GM04504 (cell line): Measurements from ENCODE around the gene SLC6A16.
"Not testable (repeated sequence)": the region's sequence is repeated elsewhere in the genome, so short reads cannot be mapped to it uniquely, and the experiment has no call there.

Experiments used
- DNase-seq: peaks from one replicate; pipeline ENCODE4 v3.0.0-alpha.2; 2012; ENCODE audit warnings: low read depth

The SLC6A16 gene

GRCh38 chr19:49328741-49329140 lies 3.8 kb upstream of the SLC6A16 start:
- DNase-seq = no peak

- no peak for DNase-seq
Observed at GRCh38 chr19:49327878-49328544, 3.0 kb upstream of the SLC6A16 start.

- DNase-seq = no peak
Observed at GRCh38 chr19:49326165-49326704, 1.2 kb upstream of the SLC6A16 start.

- DNase-seq = not testable (repeated sequence)
Observed at GRCh38 chr19:49325756-49326155, 765 bp upstream of the SLC6A16 start.

- no peak for DNase-seq
Observed at GRCh38 chr19:49318296-49318695, 6.7 kb downstream of the SLC6A16 start.

- no peak for DNase-seq
Observed at GRCh38 chr19:49316284-49316683, 8.7 kb downstream of the SLC6A16 start.

GRCh38 chr19:49315111-49315510 lies 9.9 kb downstream of the SLC6A16 start:
- no peak for DNase-seq

GRCh38 chr19:49309087-49309486 lies 15.9 kb downstream of the SLC6A16 start:
- no peak for DNase-seq

- not testable (repeated sequence) for DNase-seq
Observed at GRCh38 chr19:49306734-49307133, 18.3 kb downstream of the SLC6A16 start.

- no peak for DNase-seq
Observed at GRCh38 chr19:49301866-49302252, 23.1 kb downstream of the SLC6A16 start.

- DNase-seq = peak; percentile 17
Observed at GRCh38 chr19:49301165-49301865, 23.7 kb downstream of the SLC6A16 start.

- DNase-seq = not testable (repeated sequence)
Observed at GRCh38 chr19:49298653-49299052, 26.3 kb downstream of the SLC6A16 start.

- DNase-seq = no peak
Observed at GRCh38 chr19:49297403-49297802, 27.6 kb downstream of the SLC6A16 start.

- no peak for DNase-seq
Observed at GRCh38 chr19:49295208-49295880, 29.6 kb downstream of the SLC6A16 start.

- no peak for DNase-seq
Observed at GRCh38 chr19:49294401-49294800, 30.6 kb downstream of the SLC6A16 start.

GRCh38 chr19:49290517-49290916 lies 34.5 kb downstream of the SLC6A16 start:
- no peak for DNase-seq

- not testable (repeated sequence) for DNase-seq
Observed at GRCh38 chr19:49289286-49289685, 35.7 kb downstream of the SLC6A16 start.

GRCh38 chr19:49288205-49288604 lies 36.8 kb downstream of the SLC6A16 start:
- DNase-seq = not testable (repeated sequence)

- DNase-seq = no peak
Observed at GRCh38 chr19:49287141-49287770, 37.7 kb downstream of the SLC6A16 start.

GRCh38 chr19:49282184-49282583 lies 42.8 kb downstream of the SLC6A16 start:
- DNase-seq = no peak

GRCh38 chr19:49272204-49272603 lies 52.8 kb downstream of the SLC6A16 start:
- DNase-seq = peak; percentile 27

- DNase-seq = no peak
Observed at GRCh38 chr19:49271080-49271753, 53.8 kb downstream of the SLC6A16 start.
